H9 (cell line): ENCODE data around the gene DENND1A. TPM values are rescaled to one million over a fixed set of nuclear protein-coding genes. Genes with fewer than 3 reads are reported as not detected.

Source experiments
- DNase-seq: peaks from one replicate; pipeline ENCODE4 v3.0.0-alpha.2; 2017
- H2AFZ ChIP-seq: one replicate; pipeline ENCODE4 v1.6.1; 2013; ENCODE audit warnings: mild to moderate bottlenecking, low read length, control low read depth, moderate library complexity
- H2AK5ac ChIP-seq: 2 replicates; pipeline ENCODE4 v1.6.1; 2013; ENCODE audit warnings: low read length, control low read depth, mixed read lengths; ENCODE audit not compliant: insufficient read length
- H2BK120ac ChIP-seq: one replicate; pipeline ENCODE4 v1.6.1; 2013; ENCODE audit warnings: low read depth, mild to moderate bottlenecking, low read length, control low read depth, inconsistent platforms; ENCODE audit not compliant: poor library complexity, severe bottlenecking
- H2BK12ac ChIP-seq: 2 replicates; pipeline ENCODE4 v1.6.1; 2013; ENCODE audit warnings: low read length, control low read depth, mixed read lengths, low read depth; ENCODE audit not compliant: insufficient read length
- H2BK15ac ChIP-seq: 2 replicates; pipeline ENCODE4 v1.6.1; 2013; ENCODE audit warnings: low read depth, low read length, control low read depth
- H2BK20ac ChIP-seq: one replicate; pipeline ENCODE4 v1.6.1; 2013; ENCODE audit warnings: low read depth, mild to moderate bottlenecking, low read length, control low read depth, inconsistent platforms; ENCODE audit not compliant: poor library complexity, severe bottlenecking
- H2BK5ac ChIP-seq: 2 replicates; pipeline ENCODE4 v1.6.1; 2013; ENCODE audit warnings: low read length, control low read depth, mixed read lengths; ENCODE audit not compliant: insufficient read length
- H3K14ac ChIP-seq: 2 replicates; pipeline ENCODE4 v1.6.1; 2013; ENCODE audit warnings: low read length, control low read depth; ENCODE audit not compliant: insufficient read depth
- H3K18ac ChIP-seq: 2 replicates; pipeline ENCODE4 v1.6.1; 2013; ENCODE audit warnings: low read depth, mild to moderate bottlenecking, mixed read lengths, low read length, control low read depth; ENCODE audit not compliant: insufficient read length
- H3K23ac ChIP-seq: 2 replicates; pipeline ENCODE4 v1.6.1; 2013; ENCODE audit warnings: low read length, control low read depth, mixed read lengths, low read depth; ENCODE audit not compliant: insufficient read length
- H3K23me2 ChIP-seq: 2 replicates; pipeline ENCODE4 v1.6.1; 2013; ENCODE audit warnings: low read depth, mild to moderate bottlenecking, mixed read lengths, low read length, control low read depth; ENCODE audit not compliant: insufficient read length, poor library complexity, severe bottlenecking
- H3K27ac ChIP-seq: 2 replicates; pipeline ENCODE4 v1.5.1; 2013; ENCODE audit warnings: low read length, control low read depth, mixed read lengths, low read depth; ENCODE audit not compliant: insufficient read length
- H3K27me3 ChIP-seq: 2 replicates; pipeline ENCODE4 v1.6.1; 2013; ENCODE audit warnings: low read length, control low read depth, inconsistent platforms; ENCODE audit not compliant: insufficient read depth
- H3K4ac ChIP-seq: 2 replicates; pipeline ENCODE4 v1.6.1; 2013; ENCODE audit warnings: low read depth, mild to moderate bottlenecking, control low read depth, inconsistent platforms, low read length, moderate library complexity
- H3K4me1 ChIP-seq: 2 replicates; pipeline ENCODE4 v1.6.1; 2013; ENCODE audit warnings: low read length, control low read depth, inconsistent platforms; ENCODE audit not compliant: insufficient read depth
- H3K4me2 ChIP-seq: 2 replicates; pipeline ENCODE4 v1.6.1; 2013; ENCODE audit warnings: low read length, control low read depth, mixed read lengths; ENCODE audit not compliant: insufficient read length, insufficient read depth
- H3K56ac ChIP-seq: 2 replicates; pipeline ENCODE4 v1.6.1; 2013; ENCODE audit warnings: low read depth, mild to moderate bottlenecking, mixed read lengths, low read length, control low read depth; ENCODE audit not compliant: insufficient read length
- H3K79me1 ChIP-seq: 2 replicates; pipeline ENCODE4 v1.6.1; 2013; ENCODE audit warnings: low read depth, mild to moderate bottlenecking, moderate library complexity, low read length, control low read depth, inconsistent platforms; ENCODE audit not compliant: insufficient read depth, poor library complexity, severe bottlenecking
- H3K79me2 ChIP-seq: 2 replicates; pipeline ENCODE4 v1.6.1; 2013; ENCODE audit warnings: low read length, control low read depth, inconsistent platforms; ENCODE audit not compliant: insufficient read depth
- H3K9ac ChIP-seq: 2 replicates; pipeline ENCODE4 v1.6.1; 2013; ENCODE audit warnings: low read length, control low read depth, mixed read lengths; ENCODE audit not compliant: insufficient read length; ENCODE audit errors: extremely low read depth
- H3K9me3 ChIP-seq: one replicate; pipeline ENCODE4 v1.6.1; 2013; ENCODE audit warnings: low read depth, low read length, inconsistent platforms; ENCODE audit not compliant: control insufficient read depth
- H3T11ph ChIP-seq: one replicate; pipeline ENCODE4 v1.6.1; 2013; ENCODE audit warnings: mild to moderate bottlenecking, low read length, control low read depth, inconsistent platforms
- H4K20me1 ChIP-seq: one replicate; pipeline ENCODE4 v1.6.1; 2013; ENCODE audit not compliant: control insufficient read depth, insufficient read length, insufficient read depth
- H4K5ac ChIP-seq: 2 replicates; pipeline ENCODE4 v1.6.1; 2013; ENCODE audit warnings: low read depth, mild to moderate bottlenecking, mixed read lengths, low read length, control low read depth; ENCODE audit not compliant: insufficient read length
- H4K8ac ChIP-seq: replicated peaks from 2 replicates; pipeline ENCODE4 v1.6.1; 2013; ENCODE audit warnings: low read length, control low read depth, mixed read lengths, low read depth; ENCODE audit not compliant: insufficient read length
- H4K91ac ChIP-seq: 2 replicates; pipeline ENCODE4 v1.6.1; 2013; ENCODE audit warnings: low read depth, mild to moderate bottlenecking, moderate library complexity, mixed read lengths, low read length, control low read depth; ENCODE audit not compliant: insufficient read length
- H3K27ac Mint-ChIP-seq, 3 experiments: 2 replicates in 2 of 3; 3 replicates in 1 of 3; pipeline ENCODE4 v1.8.0; 2020 to 2021; ENCODE audit warnings: mixed read lengths in 3 of 3, mild to moderate bottlenecking in 1 of 3, moderate library complexity in 1 of 3
- H3K27me3 Mint-ChIP-seq: 2 replicates; pipeline ENCODE4 v1.8.0; 2021; ENCODE audit warnings: low read depth, mild to moderate bottlenecking, moderate library complexity, mixed read lengths
- H3K36me3 Mint-ChIP-seq, 3 experiments: 2 replicates in 2 of 3; 3 replicates in 1 of 3; pipeline ENCODE4 v1.8.0; 2020 to 2021; ENCODE audit warnings: low read depth in 3 of 3, mixed read lengths in 3 of 3; ENCODE audit not compliant: insufficient read depth in 1 of 3
- H3K4me1 Mint-ChIP-seq, 2 experiments: 2 replicates each; pipeline ENCODE4 v1.8.0; 2020; ENCODE audit warnings: mixed read lengths in 2 of 2
- H3K4me3 Mint-ChIP-seq, 2 experiments: 2 replicates in 1 of 2; 3 replicates in 1 of 2; pipeline ENCODE4 v1.8.0; 2020 to 2021; ENCODE audit warnings: mild to moderate bottlenecking in 2 of 2, mixed read lengths in 2 of 2, moderate library complexity in 1 of 2
- H3K9me3 Mint-ChIP-seq, 2 experiments: 2 replicates in 1 of 2; 3 replicates in 1 of 2; pipeline ENCODE4 v1.8.0; 2020; ENCODE audit warnings: mild to moderate bottlenecking in 2 of 2, mixed read lengths in 2 of 2, moderate library complexity in 1 of 2
- CTCF ChIP-seq: fragments of 200-600 bp; sonication (generic); conservative IDR thresholded peaks from 3 replicates; pipeline ENCODE4 v1.8.0; 2021; ENCODE audit warnings: antibody characterized with exemption, mild to moderate bottlenecking
- WGBS: extraction: QIAGEN DNeasy Blood & Tissue Kit; methylation state at CpG from one replicate; pipeline ENCODE4 v1.1.7; 2013; ENCODE audit warnings: missing lambda C conversion rate, low lambda C conversion rate, mixed read lengths; ENCODE audit not compliant: insufficient read length; ENCODE audit errors: extremely low coverage; 5-methylcytosine and 5-hydroxymethylcytosine counted together
- long read RNA-seq: library from polyadenylated mRNA; unstranded; transcript quantifications from one replicate; pipeline ENCODE4 v2.0.0, GENCODE V29; 2020
- total RNA-seq: library from RNA; stranded (reverse); gene quantifications from 2 replicates; pipeline ENCODE4 v1.2.1, GENCODE V29; 2021

Gene DENND1A
- total RNA-seq = 18.0 and 20.4 TPM in 2 replicates
- long read RNA-seq, partial matches to known transcripts = 3 of 21 reads
- long read RNA-seq, other reads (novel, unspliced or antisense) = 18 of 21 reads

- Histone ChIP-seq H2BK120ac (no peak within 1 kb of the TSS), H4K20me1 (no peaks in the 10 kb centered on the region), H3K14ac (peak within 1 kb of the TSS; percentile 81; the same call in 1 of the 2 replicates), H4K91ac (no peak within 1 kb of the TSS), H3K23ac (no peak within 1 kb of the TSS), H4K8ac (no peak within 1 kb of the TSS), H3K9ac (peak within 1 kb of the TSS; percentile 45), H2AFZ (peak within 1 kb of the TSS; percentile 95), H3K79me2 (peaks cover 2% of the 10 kb centered on the region; the same call in 1 of the 2 replicates), H3K18ac (peak within 1 kb of the TSS; percentile 71), H3K4me2 (peak within 1 kb of the TSS; percentile 72), H2BK12ac (peak within 1 kb of the TSS; percentile 68), H3K23me2 (peaks cover 10% of the 10 kb centered on the region), H3K9me3 (no peaks in the 10 kb centered on the region), H2BK5ac (no peak within 1 kb of the TSS), H4K5ac (no peak within 1 kb of the TSS), H3K4me1 (peaks cover 20% of the 10 kb centered on the region), H2AK5ac (no peak within 1 kb of the TSS), H3K27ac (no peak within 1 kb of the TSS), H3T11ph (peak within 1 kb of the TSS; percentile 25), H3K4ac (no peak within 1 kb of the TSS), H3K79me1 (no peaks in the 10 kb centered on the region), H2BK15ac (no peak within 1 kb of the TSS; the same call in 1 of the 2 replicates), H2BK20ac (no peak within 1 kb of the TSS), H3K27me3 (no peaks in the 10 kb centered on the region), H3K56ac (no peak within 1 kb of the TSS)
- Mint-ChIP-seq H3K27me3 (peaks cover 29% of the 10 kb centered on the region), H3K27ac (peak within 1 kb of the TSS; percentile 94 to 96 (median 96)), H3K4me1 (peaks cover 58 to 62% of the 10 kb centered on the region in 2 experiments), H3K36me3 (peaks cover 0 to 2% (median 0%) of the 10 kb centered on the region in 3 experiments; a peak in 2 of 7 replicates), H3K9me3 (peaks cover 0 to under 1% of the 10 kb centered on the region in 2 experiments; a peak in 1 of 5 replicates), H3K4me3 (peak within 1 kb of the TSS; percentile 79 to 89)
- WGBS = no CpG with 5 or more reads among the region's 83 CpGs
- no peak for TF ChIP-seq CTCF
- DNase-seq = peak; percentile 93
Measured at GRCh38 chr9:123929870-123930831, at the start of gene DENND1A. DENND1A (minus strand) TSS chr9:123930126; CDS start chr9:123929905, 221 bp downstream.
